ENCODE measurements around the gene FLOT1.

Gene FLOT1

GRCh38 chr6:30709101-30709868, 33.2 kb downstream of the FLOT1 start:
- peaks cover 22% of the 10 kb centered on the region for H3K4me1 Mint-ChIP-seq
- H3K27me3 Mint-ChIP-seq, result no peaks in the 10 kb centered on the region
- H3K9me3 Mint-ChIP-seq, result no peaks in the 10 kb centered on the region
- H3K36me3 Mint-ChIP-seq, result peaks cover 24% of the 10 kb centered on the region
- no peak overlapping the region for H3K27ac Mint-ChIP-seq
- no peak overlapping the region for H3K4me3 Mint-ChIP-seq

DNA sequence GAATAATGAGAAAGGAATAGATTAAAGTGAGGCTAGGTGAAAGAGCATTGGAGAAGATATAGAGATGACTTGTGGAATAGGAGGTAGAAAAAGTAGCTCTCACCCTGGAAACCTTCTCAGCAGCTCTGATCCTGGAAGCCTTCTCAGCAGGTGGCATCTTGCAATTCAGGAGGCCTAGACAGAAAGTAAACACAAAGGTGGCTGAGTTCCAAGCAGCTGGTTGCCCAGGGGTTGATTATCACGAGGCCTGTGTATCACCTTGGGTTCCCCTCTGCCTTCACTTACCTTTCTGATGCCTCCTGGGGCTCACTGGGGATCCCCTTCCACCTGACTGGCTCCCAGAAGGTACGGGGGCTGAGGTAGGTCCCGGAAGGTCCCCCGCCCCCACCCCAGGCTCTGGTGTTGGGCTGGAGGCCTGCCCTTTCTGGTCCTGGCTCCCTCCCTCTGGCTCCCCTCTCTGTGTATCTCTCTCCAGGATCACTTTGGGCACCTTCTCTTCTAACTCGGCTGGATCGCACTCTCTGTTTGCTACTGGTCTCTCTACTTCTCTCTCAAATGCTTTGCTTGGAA, 35.1 kb downstream of the FLOT1 start:
- peaks cover 14% of the 10 kb centered on the region for H3K4me1 Mint-ChIP-seq
- H3K36me3 Mint-ChIP-seq, result peaks cover 17% of the 10 kb centered on the region
- no peak overlapping the region for H3K4me3 Mint-ChIP-seq
- H3K27ac Mint-ChIP-seq, result no peak overlapping the region
- no peaks in the 10 kb centered on the region for H3K9me3 Mint-ChIP-seq
- no peaks in the 10 kb centered on the region for H3K27me3 Mint-ChIP-seq

DNA sequence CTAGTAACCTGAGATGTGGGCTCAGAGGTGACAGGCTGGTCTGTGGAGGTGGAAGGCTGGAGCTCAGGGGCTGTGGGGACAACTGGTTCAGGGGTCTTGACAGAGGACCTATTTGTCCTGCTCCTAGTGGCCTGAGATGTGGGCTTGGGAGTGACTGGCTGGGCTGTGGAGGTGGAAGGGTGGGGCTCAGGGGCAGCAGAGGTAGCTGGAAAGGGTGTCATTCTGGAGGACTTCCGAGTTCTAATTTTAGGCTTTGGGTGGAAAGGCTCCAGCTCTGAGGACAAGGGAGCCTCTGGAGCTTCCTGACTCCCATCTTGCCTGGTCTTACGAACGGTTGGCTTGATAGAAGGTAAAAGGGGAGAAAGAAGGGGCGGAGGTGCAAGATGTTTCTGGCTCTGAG, 36.9 kb downstream of the FLOT1 start:
- Mint-ChIP-seq H3K36me3 (peaks cover 13% of the 10 kb centered on the region), H3K27ac (no peak overlapping the region), H3K27me3 (no peaks in the 10 kb centered on the region), H3K4me3 (no peak overlapping the region), H3K9me3 (no peaks in the 10 kb centered on the region), H3K4me1 (peaks cover 8% of the 10 kb centered on the region)

GRCh38 chr6:30703821-30704220, 38.7 kb downstream of the FLOT1 start:
- Mint-ChIP-seq H3K9me3 (no peaks in the 10 kb centered on the region), H3K27ac (no peak overlapping the region)

DNA sequence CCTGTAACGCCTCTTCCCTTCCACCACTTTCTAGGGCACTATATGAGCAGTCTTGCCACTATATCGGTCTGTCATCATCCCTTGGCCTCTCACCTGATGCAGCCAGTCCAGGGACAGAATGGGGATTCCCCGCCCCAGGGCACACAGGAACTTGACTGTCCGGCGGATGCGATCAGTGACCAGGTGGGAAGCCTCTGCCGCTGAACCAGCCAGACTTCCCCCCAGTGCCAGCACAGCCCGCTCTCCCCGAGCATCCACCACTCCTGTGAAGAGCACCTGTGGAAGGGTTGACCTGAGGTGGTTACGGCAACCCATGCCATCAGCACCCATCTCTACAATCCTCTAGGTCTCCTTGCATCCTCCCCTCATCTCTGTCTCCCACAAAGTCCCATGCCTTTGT, 39.5 kb downstream of the FLOT1 start:
- H3K9me3 Mint-ChIP-seq, result no peaks in the 10 kb centered on the region
- no peaks in the 10 kb centered on the region for H3K27me3 Mint-ChIP-seq
- no peak overlapping the region for H3K27ac Mint-ChIP-seq
- H3K36me3 Mint-ChIP-seq, result peaks cover 15% of the 10 kb centered on the region
- peaks cover 4% of the 10 kb centered on the region for H3K4me1 Mint-ChIP-seq
- H3K4me3 Mint-ChIP-seq, result no peak overlapping the region

More at GRCh38 chr6:30703821-30704220, 38.7 kb downstream of the FLOT1 start:
- Mint-ChIP-seq H3K4me3 (no peak overlapping the region), H3K27me3 (no peaks in the 10 kb centered on the region), H3K36me3 (peaks cover 18% of the 10 kb centered on the region), H3K4me1 (peaks cover 4% of the 10 kb centered on the region)

GRCh38 chr6:30700340-30700739, 42.1 kb downstream of the FLOT1 start:
- H3K36me3 Mint-ChIP-seq, result peaks cover 7% of the 10 kb centered on the region
- no peaks in the 10 kb centered on the region for H3K9me3 Mint-ChIP-seq
- no peak overlapping the region for H3K4me3 Mint-ChIP-seq
- H3K27me3 Mint-ChIP-seq, result no peaks in the 10 kb centered on the region
- H3K27ac Mint-ChIP-seq, result no peak overlapping the region
- no peaks in the 10 kb centered on the region for H3K4me1 Mint-ChIP-seq

GRCh38 chr6:30696432-30696831, 46.1 kb downstream of the FLOT1 start:
- Mint-ChIP-seq H3K4me1 (peaks cover 8% of the 10 kb centered on the region), H3K27ac (no peak overlapping the region), H3K36me3 (peaks cover 5% of the 10 kb centered on the region), H3K9me3 (no peaks in the 10 kb centered on the region), H3K4me3 (no peak overlapping the region), H3K27me3 (no peaks in the 10 kb centered on the region)

DNA sequence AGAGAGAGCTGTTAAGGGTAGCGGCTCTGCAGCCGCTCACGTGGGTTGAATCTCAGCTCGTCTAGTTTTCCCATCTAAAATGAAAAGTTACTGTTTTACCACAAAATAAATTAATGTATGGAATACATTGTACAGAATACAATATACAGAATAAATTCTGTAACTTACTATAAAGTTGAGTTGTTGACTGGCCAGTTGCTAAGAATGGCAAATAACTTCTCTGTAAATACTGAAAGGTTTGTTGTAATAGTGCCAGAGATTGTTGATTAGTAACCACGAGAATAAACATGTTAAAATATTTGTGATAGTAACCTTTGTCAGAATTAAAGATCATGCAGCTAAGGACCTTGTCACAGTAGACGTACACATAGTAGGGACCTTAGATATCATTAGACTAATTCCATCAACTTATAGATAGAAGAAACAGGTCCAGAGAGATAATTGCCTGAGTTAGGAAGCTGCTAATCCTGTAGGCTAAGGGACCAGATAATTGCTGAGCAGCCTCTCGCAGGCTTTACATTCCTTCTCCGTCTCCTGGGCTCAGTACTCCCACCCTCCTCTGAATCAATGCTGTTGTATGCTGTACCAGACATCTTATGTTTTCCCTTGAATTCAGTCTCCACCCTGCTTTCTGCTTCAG, 51.2 kb downstream of the FLOT1 start:
- Mint-ChIP-seq H3K9me3 (no peaks in the 10 kb centered on the region), H3K4me1 (peaks cover 46% of the 10 kb centered on the region), H3K27ac (peak overlapping the region; percentile 62)

GRCh38 chr6:30690403-30691207, 51.9 kb downstream of the FLOT1 start, which contains the start of gene NRM:
Gene NRM, minus strand, starts transcription at chr6:30690984. Its CDS starts 10 bp downstream, at chr6:30690974.
- H3K36me3 Mint-ChIP-seq, result no peaks in the 10 kb centered on the region
- peak within 1 kb of the TSS; percentile 87 for H3K4me3 Mint-ChIP-seq
- peaks cover 46% of the 10 kb centered on the region for H3K4me1 Mint-ChIP-seq
- no peaks in the 10 kb centered on the region for H3K9me3 Mint-ChIP-seq
- no peaks in the 10 kb centered on the region for H3K27me3 Mint-ChIP-seq
- H3K27ac Mint-ChIP-seq, result peak within 1 kb of the TSS; percentile 80

More for the DNA sequence above, 51.2 kb downstream of the FLOT1 start:
- Mint-ChIP-seq H3K4me3 (peak overlapping the region; percentile 87), H3K27me3 (no peaks in the 10 kb centered on the region), H3K36me3 (no peaks in the 10 kb centered on the region)

GRCh38 chr6:30689985-30690384, 52.5 kb downstream of the FLOT1 start:
- H3K27me3 Mint-ChIP-seq, result no peaks in the 10 kb centered on the region
- no peaks in the 10 kb centered on the region for H3K9me3 Mint-ChIP-seq
- peaks cover 46% of the 10 kb centered on the region for H3K4me1 Mint-ChIP-seq
- H3K4me3 Mint-ChIP-seq, result peak overlapping the region; percentile 87
- peaks cover 5% of the 10 kb centered on the region for H3K36me3 Mint-ChIP-seq
- H3K27ac Mint-ChIP-seq, result peak overlapping the region; percentile 80

- peaks cover 7% of the 10 kb centered on the region for H3K36me3 Mint-ChIP-seq
- peaks cover 46% of the 10 kb centered on the region for H3K4me1 Mint-ChIP-seq
- H3K27ac Mint-ChIP-seq, result peak overlapping the region; percentile 88
- H3K9me3 Mint-ChIP-seq, result no peaks in the 10 kb centered on the region
- H3K4me3 Mint-ChIP-seq, result peak overlapping the region; percentile 87
- H3K27me3 Mint-ChIP-seq, result no peaks in the 10 kb centered on the region
These were observed 53.2 kb downstream of the FLOT1 start for GRCh38 chr6:30689022-30689865.

DNA sequence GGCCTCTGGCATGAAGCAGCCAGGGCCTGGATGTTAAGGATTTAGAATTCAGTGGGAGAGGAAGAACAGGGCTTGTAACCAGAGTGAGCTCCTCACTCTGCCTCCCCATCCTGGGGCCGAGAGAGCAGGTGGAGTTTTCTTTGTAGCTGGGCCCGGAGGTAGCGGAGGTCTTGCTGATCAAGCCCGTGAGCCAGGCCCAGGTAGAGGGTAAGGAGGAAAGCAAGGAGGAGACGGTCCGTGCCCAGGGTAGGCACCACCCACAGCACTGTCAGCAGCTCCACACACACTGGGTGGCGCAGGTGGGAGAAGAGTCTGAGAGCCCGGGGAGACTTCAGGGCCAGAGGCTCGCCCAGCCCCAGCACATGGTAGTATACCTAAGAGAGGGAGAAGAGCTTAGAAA, 53.9 kb downstream of the FLOT1 start:
- Mint-ChIP-seq H3K4me1 (peaks cover 46% of the 10 kb centered on the region), H3K27me3 (no peaks in the 10 kb centered on the region), H3K4me3 (peak overlapping the region; percentile 91), H3K27ac (peak overlapping the region; percentile 65), H3K9me3 (no peaks in the 10 kb centered on the region), H3K36me3 (peaks cover 9% of the 10 kb centered on the region)

- no peaks in the 10 kb centered on the region for H3K9me3 Mint-ChIP-seq
- peak overlapping the region; percentile 93 for H3K27ac Mint-ChIP-seq
- H3K27me3 Mint-ChIP-seq, result no peaks in the 10 kb centered on the region
- peaks cover 46% of the 10 kb centered on the region for H3K4me1 Mint-ChIP-seq
- peak overlapping the region; percentile 91 for H3K4me3 Mint-ChIP-seq
- peaks cover 12% of the 10 kb centered on the region for H3K36me3 Mint-ChIP-seq
These were observed 54.6 kb downstream of the FLOT1 start for GRCh38 chr6:30687659-30688431.

Data from activated naive CD4-positive, alpha-beta T cell treated with anti-CD3 and anti-CD28 coated beads, Interleukin-2, amount 50 U/mL, for 24 hours (primary cell).